Neuronal stem cell (in vitro differentiated cells): ENCODE measurements around the gene P4HA1. TPM values are rescaled to one million over a fixed set of nuclear protein-coding genes. Genes with fewer than 3 reads are reported as not detected.

Source experiments
- DNase-seq: peaks from one replicate; pipeline ENCODE4 v3.0.0-alpha.2; 2013; ENCODE audit warnings: low spot score
- H2AFZ ChIP-seq: one replicate; pipeline ENCODE4 v1.6.1; 2013; ENCODE audit warnings: mild to moderate bottlenecking, low read length, inconsistent platforms
- H2AK5ac ChIP-seq: 2 replicates; pipeline ENCODE4 v1.6.1; 2013; ENCODE audit warnings: low read depth, mild to moderate bottlenecking, inconsistent platforms, low read length, moderate library complexity, mixed read lengths
- H2BK120ac ChIP-seq: 2 replicates; pipeline ENCODE4 v1.6.1; 2013; ENCODE audit warnings: low read depth, mild to moderate bottlenecking, inconsistent platforms, low read length, moderate library complexity, mixed read lengths
- H2BK12ac ChIP-seq: one replicate; pipeline ENCODE4 v1.6.1; 2013; ENCODE audit warnings: low read length, inconsistent platforms
- H2BK15ac ChIP-seq: 2 replicates; pipeline ENCODE4 v1.6.1; 2013; ENCODE audit warnings: mild to moderate bottlenecking, low read length, inconsistent platforms, mixed read lengths
- H2BK5ac ChIP-seq: one replicate; pipeline ENCODE4 v1.6.1; 2013; ENCODE audit warnings: inconsistent platforms, mild to moderate bottlenecking, low read length, moderate library complexity
- H3K14ac ChIP-seq: one replicate; pipeline ENCODE4 v1.6.1; 2013; ENCODE audit warnings: low read length, inconsistent platforms
- H3K18ac ChIP-seq: 2 replicates; pipeline ENCODE4 v1.6.1; 2013; ENCODE audit warnings: low read length, inconsistent platforms
- H3K23ac ChIP-seq: 2 replicates; pipeline ENCODE4 v1.6.1; 2013; ENCODE audit warnings: low read depth, mild to moderate bottlenecking, mixed read lengths, low read length, inconsistent platforms; ENCODE audit not compliant: poor library complexity
- H3K27ac ChIP-seq: replicated peaks from 3 replicates; pipeline ENCODE4 v1.5.1; 2013; ENCODE audit warnings: low read length, inconsistent platforms
- H3K27me3 ChIP-seq, 3 experiments: 2 replicates each; pipeline ENCODE4 v1.6.1; 2013; ENCODE audit warnings: low read length in 3 of 3, mild to moderate bottlenecking in 2 of 3, inconsistent platforms in 1 of 3, low read depth in 1 of 3, mixed read lengths in 1 of 3, moderate library complexity in 1 of 3; ENCODE audit not compliant: control insufficient read depth in 3 of 3, insufficient read depth in 3 of 3
- H3K36me3 ChIP-seq, 2 donors: replicated peaks in 1 of 2; 2 replicates each; pipeline ENCODE4 v1.6.1; 2013; ENCODE audit warnings: low read length in 2 of 2; ENCODE audit not compliant: control insufficient read depth in 2 of 2, insufficient read depth in 2 of 2
- H3K4ac ChIP-seq: 2 replicates; pipeline ENCODE4 v1.6.1; 2013; ENCODE audit warnings: inconsistent platforms, mild to moderate bottlenecking, low read length, moderate library complexity
- H3K4me1 ChIP-seq, 2 donors: 1 replicate in 1 of 2; 2 replicates in 1 of 2; pipeline ENCODE4 v1.6.1; 2013; ENCODE audit warnings: low read length in 2 of 2, low read depth in 1 of 2; ENCODE audit not compliant: control insufficient read depth in 2 of 2, insufficient read depth in 1 of 2
- H3K4me2 ChIP-seq: one replicate; pipeline ENCODE4 v1.6.1; 2013; ENCODE audit warnings: mild to moderate bottlenecking, low read length, inconsistent platforms; ENCODE audit not compliant: insufficient read depth, poor library complexity, severe bottlenecking
- H3K4me3 ChIP-seq, 2 donors: 2 replicates each; pipeline ENCODE4 v1.5.1; 2013; ENCODE audit warnings: low read length in 2 of 2, mild to moderate bottlenecking in 2 of 2, inconsistent platforms in 1 of 2, moderate library complexity in 1 of 2
- H3K79me1 ChIP-seq: one replicate; pipeline ENCODE4 v1.6.1; 2013; ENCODE audit warnings: low read depth, mild to moderate bottlenecking, inconsistent platforms, low read length, moderate library complexity
- H3K9ac ChIP-seq: one replicate; pipeline ENCODE4 v1.6.1; 2013; ENCODE audit warnings: mild to moderate bottlenecking, low read depth, low read length, inconsistent platforms; ENCODE audit not compliant: poor library complexity
- H3K9me3 ChIP-seq, 2 donors: replicated peaks in 1 of 2; 2 replicates each; pipeline versions ENCODE3 to v1.6.1; 2013; ENCODE audit warnings: low read length in 2 of 2, mild to moderate bottlenecking in 2 of 2, inconsistent platforms in 1 of 2, low read depth in 1 of 2, mixed read lengths in 1 of 2, moderate library complexity in 1 of 2; ENCODE audit not compliant: control insufficient read depth in 2 of 2, insufficient read depth in 1 of 2
- H4K8ac ChIP-seq: one replicate; pipeline ENCODE4 v1.6.1; 2013; ENCODE audit warnings: low read depth, mild to moderate bottlenecking, inconsistent platforms, low read length, moderate library complexity
- H4K91ac ChIP-seq: one replicate; pipeline ENCODE4 v1.6.1; 2013; ENCODE audit warnings: low read length, low read depth, mild to moderate bottlenecking, inconsistent platforms; ENCODE audit not compliant: poor library complexity
- WGBS, 2 donors: extraction: QIAGEN DNeasy Blood & Tissue Kit; methylation state at CpG; one replicate each; pipeline ENCODE4 v1.1.7; 2013; ENCODE audit warnings: missing lambda C conversion rate in 2 of 2, mixed read lengths in 1 of 2; ENCODE audit not compliant: insufficient read length in 2 of 2, insufficient replicate concordance in 1 of 2; ENCODE audit errors: extremely low coverage in 2 of 2; 5-methylcytosine and 5-hydroxymethylcytosine counted together
- small RNA-seq: library from polyadenylated mRNA; stranded (forward); fragments of <200 nt; extraction: miRNeasy Mini kit (QIAGEN cat#:217004); gene quantifications from one replicate; pipeline ENCODE3, GENCODE V24; 2013; ENCODE audit not compliant: insufficient read depth

Gene P4HA1

GRCh38 chr10:72979709-72980108 lies 117.0 kb downstream of the P4HA1 start:
- Histone ChIP-seq H3K9me3 (peaks cover 7 to 27% of the 10 kb centered on the region in 2 donors), H3K4ac (no peak overlapping the region), H4K8ac (no peak overlapping the region), H3K79me1 (no peaks in the 10 kb centered on the region), H3K4me1 (no peaks in the 10 kb centered on the region), H4K91ac (no peak overlapping the region), H3K23ac (no peak overlapping the region), H2AFZ (no peak overlapping the region), H2BK120ac (no peak overlapping the region), H2BK12ac (no peak overlapping the region), H3K9ac (no peak overlapping the region), H3K4me2 (no peak overlapping the region), H3K4me3 (no peak overlapping the region), H3K27ac (no peak overlapping the region), H3K36me3 (no peaks in the 10 kb centered on the region), H3K18ac (no peak overlapping the region), H2BK5ac (no peak overlapping the region), H3K27me3 (no peaks in the 10 kb centered on the region), H2AK5ac (no peak overlapping the region), H2BK15ac (no peak overlapping the region), H3K14ac (no peak overlapping the region)
- no peak for DNase-seq

- no peak overlapping the region for H2BK12ac ChIP-seq
- WGBS, 2 donors = no CpG with 5 or more reads among the region's 1 CpG
Measured at GRCh38 chr10:72976886-72977285, 119.8 kb downstream of the P4HA1 start.

More at GRCh38 chr10:72976886-72977285, 119.8 kb downstream of the P4HA1 start:
- Histone ChIP-seq H3K36me3 (no peaks in the 10 kb centered on the region), H3K4me1 (no peaks in the 10 kb centered on the region), H4K91ac (no peak overlapping the region), H3K9ac (no peak overlapping the region), H3K79me1 (no peaks in the 10 kb centered on the region), H2AK5ac (no peak overlapping the region), H2BK5ac (no peak overlapping the region), H3K4ac (no peak overlapping the region), H3K27me3 (no peaks in the 10 kb centered on the region), H3K9me3 (peaks cover 7 to 27% of the 10 kb centered on the region in 2 donors), H3K14ac (no peak overlapping the region), H3K23ac (no peak overlapping the region), H2BK15ac (no peak overlapping the region), H3K4me2 (no peak overlapping the region), H3K27ac (no peak overlapping the region), H4K8ac (no peak overlapping the region), H2BK120ac (no peak overlapping the region), H3K4me3 (no peak overlapping the region), H3K18ac (no peak overlapping the region), H2AFZ (no peak overlapping the region)
- no peak for DNase-seq

Small RNA genes lying within 50 kb of the gene (small RNA-seq; reads per million reads assigned to genes)
- not detected for gene RF00019
- gene SNORA11F = not detected
